NOMO-1 treated with DMSO at 0.1 percent for 48 hours (cell line): ENCODE results near the gene DBI.
A peak's percentile ranks its signal among the peaks of the same experiment; 100 is the strongest.

Experiments
- DNase-seq: peaks from one replicate; lab custom pipeline; 2025; ENCODE audit not compliant: unreplicated experiment; lab: John Stamatoyannopoulos, UW

The DBI gene

DNA sequence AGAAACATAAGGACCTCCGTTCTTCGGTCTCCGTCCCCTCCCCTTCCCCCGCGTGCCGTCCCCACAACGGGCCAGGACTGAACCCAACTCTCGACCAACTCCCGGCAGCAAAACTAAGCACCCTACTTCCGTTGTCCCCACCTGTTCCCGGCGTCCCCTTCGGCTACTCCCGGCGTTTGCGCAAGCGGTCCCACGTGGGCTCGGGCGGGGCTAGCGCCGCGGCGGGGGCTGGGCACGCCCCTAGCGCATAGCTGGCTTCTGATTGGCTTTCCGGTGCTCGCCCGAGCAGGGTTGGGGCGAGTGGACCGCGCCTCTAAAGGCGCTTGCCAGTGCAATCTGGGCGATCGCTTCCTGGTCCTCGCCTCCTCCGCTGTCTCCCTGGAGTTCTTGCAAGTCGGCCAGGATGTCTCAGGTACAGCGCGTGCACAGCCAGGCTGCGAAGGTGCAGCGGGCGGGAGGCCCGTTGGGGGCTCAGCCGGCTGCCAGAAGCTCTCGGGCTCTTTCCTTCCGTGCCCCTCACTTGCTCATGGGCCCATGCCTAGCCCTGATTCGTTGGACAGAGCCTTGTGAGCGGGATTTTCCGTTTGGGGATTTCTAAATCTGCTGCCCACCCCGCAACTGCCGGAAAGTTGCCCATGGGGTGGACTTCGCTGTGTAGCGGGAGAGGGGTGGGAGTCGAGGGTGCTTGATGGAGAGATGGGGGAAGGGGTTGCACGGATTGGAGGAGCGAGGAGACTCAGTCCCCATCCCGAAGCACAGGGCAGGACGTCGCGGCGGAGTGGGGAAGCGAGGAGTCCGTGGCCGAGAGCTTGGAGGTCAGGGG is at the start of gene DBI, which contains the start of gene C2orf76:
TSS of gene DBI (plus strand) at position 329 of the 823 bp plus-strand sequence. CDS start at position 404, 75 bp downstream.
TSS of gene C2orf76 (minus strand) at position 186 of the 823 bp plus-strand sequence. CDS start 26,875 bp downstream, outside the sequence.
- DNase-seq = peak; percentile 96

DNA sequence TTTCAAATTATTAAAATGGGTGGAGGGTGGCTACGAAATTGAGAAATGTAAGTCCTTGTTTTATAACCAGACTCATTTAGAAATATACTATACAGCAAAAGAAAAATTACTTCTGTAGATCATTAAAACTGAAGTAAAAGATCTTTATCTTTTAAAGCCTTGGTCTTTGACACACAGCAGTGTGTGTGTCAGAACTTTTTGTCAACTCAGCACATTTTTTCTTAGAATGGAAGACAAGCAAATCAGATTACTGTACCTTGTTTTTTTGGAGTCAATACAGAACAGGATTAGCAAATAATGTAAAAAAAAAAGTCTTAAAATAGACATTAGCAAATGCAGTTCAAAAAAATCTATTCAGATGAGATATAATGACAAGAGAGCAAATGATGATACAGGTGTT is 49.2 kb upstream of the DBI start:
- no peak for DNase-seq

DNA sequence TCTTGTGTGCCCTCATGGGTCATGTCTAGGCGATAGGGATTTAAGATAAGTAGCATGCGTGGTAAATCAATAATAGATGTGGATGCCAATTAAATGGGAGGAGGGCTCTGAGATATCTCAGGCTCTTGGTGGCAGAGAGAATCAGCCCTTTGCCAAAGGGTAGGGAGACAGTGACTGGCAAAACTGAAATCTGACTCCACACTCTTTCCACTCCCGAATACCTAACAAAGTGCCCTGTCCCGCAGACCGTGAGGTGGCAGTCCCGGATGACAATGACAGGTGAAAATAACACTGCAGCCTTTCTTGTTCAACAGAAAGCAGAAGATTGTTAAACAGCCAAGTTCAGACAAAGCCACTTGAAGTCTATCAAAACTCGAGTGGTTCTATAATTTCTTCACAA is 47.2 kb upstream of the DBI start:
- DNase-seq = no peak

DNA sequence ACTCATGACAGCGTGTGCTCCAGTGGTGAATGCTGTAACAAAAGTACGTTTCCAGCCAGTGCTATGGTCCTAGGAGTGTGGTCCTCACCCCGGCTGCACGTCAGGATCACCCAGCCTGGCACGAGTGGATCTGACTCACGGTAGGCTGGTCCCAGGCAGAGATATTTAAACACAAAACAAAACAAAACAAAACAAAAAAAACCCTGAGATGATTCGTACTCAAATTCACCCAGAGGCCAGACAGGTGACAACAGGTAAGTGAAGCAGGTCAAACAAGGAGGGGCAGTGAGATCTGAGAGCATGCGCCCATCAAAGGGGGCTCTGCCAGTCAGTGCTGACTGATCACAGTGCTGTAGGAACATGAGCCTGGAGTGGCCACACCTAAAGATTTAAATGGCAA is 43.3 kb upstream of the DBI start:
- DNase-seq = no peak

DNA sequence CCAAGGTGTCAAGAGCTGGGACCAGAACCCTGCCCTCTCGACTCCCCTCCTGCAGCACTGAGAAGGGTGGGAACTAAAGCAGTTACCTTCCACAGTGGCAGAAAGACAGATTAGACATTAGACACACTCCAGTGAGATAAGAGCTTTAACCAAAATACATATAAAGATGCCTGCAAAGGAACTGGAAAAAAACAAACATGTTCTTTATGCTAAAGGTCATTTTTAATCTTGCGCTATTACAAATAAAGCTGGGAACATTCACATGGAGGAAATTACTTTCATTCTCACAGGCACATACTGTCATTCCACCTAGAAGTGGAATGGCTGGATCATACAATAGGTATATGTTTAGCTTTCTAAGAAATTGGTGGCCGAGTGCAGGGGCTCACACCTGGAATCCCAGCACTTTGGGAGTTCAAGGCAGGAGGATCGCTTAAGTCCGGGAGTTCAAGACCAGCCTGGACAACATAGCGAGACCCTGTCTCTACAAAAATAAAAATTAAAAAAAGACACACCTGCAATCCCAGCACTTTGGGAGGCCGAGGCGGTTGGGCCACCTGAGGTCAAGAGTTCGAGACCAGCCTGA is 42.0 kb upstream of the DBI start:
- no peak for DNase-seq

DNA sequence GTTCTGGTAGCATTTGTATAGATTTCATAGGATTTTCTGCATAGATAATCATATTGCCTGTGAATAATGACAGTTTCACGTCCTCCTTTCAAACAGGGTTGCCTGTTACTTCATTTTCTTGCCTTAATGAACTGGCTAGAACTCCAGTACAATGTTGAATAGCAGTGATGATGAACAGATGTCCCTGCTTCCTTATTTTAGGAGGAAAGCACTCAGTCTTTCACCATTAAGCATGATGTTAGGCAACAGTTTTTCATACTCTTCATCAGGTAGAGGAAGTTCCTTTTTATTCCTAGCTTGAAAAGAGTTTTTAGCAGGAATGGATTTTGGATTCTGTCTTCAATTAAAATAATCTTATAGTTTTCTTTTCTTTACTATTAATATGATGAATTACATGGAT is 39.8 kb upstream of the DBI start:
- DNase-seq = peak; percentile 92

DNA sequence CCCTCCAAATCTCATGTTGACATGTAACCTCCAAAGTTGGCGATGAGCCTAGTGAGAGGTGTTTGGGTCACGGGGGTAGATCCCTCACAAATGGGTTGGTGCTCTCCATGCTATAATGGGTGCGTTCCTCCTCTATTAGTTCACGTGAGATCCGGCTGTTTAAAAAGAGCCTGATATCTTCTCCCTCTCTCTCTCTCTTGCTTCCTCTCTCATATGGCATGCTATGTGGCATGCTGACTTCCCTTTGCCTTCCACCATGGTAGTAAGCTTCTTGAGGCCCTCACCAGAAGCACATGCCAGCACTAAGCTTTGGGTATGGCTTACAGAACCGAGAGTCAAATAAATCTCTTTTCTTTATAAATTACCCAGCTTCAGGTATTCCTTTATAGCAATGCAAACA is 39.3 kb upstream of the DBI start:
- DNase-seq = peak; percentile 9

DNA sequence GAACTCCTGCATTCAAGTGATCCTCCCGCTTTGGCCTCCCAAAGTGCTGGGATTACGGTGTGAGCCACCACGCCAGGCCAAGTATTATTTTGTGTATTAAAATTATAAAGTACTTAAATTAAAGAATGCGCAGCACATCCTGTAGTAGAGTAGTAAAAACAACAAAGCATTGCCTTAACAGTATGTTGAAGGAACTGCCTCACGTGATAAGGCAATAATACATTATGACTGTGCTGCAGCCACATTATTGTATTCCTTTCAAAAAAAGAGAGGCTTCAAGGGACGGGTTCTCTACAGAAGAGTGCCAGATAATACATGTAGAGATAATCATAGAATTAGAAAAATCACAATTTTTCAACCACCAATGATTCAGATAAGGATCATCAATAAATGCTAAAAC is 33.8 kb upstream of the DBI start:
- no peak for DNase-seq

DNA sequence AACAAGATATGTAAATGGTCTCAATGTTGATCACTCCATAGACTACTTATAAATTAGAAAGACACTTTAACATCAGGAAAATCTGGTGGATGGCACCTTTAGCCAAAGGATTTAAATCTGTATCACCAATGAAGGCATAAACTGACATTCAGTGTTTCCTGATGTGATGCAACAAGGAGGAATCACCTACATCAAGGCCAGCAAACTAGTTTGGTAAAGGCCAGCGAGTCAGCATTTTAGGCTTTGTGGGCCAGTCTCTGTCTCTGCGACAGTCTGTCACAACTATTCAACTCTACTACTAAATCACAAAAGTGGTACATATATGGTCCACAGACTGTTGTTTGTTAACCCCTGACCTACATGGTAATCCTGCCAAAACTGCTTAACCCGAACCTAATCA is 33.4 kb upstream of the DBI start:
- peak; percentile 27 for DNase-seq

DNA sequence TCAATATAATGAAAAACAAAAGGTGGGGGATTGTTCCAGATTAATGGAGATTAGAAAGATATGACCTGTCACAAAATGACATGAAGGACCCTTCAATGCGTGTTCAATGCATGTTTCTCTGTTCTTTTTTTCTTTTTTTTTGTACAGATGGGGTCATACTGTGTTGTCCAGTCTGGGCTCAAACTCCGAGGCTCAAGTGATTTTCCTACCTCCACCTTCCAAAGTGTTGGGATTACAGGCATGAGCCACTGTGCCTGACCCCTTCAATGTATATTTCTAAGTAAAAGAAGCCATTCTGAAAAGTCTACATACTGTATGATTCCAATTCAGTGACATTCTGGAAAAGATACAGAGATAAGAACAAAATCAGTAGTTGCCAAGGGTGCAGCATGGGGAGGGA is 32.9 kb upstream of the DBI start:
- no peak for DNase-seq

DNA sequence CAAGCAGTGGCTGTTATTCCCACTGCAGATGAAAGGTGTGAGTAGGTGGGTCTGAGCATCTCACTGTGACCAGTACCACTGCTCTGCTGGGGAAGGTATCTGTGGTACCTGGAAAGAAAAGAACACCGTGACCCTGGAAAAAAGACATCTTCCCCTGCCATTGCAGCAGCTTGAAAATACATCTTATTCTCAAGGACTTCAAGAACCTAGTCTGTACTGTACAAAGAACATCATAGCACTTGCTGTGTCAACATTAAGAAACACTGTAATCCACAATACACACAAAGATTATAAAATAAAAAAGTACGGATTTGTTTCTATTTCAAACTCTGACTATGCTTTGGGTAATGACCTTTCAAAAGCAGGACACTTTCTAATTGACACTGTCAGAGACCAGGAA is 29.0 kb upstream of the DBI start:
- no peak for DNase-seq

DNA sequence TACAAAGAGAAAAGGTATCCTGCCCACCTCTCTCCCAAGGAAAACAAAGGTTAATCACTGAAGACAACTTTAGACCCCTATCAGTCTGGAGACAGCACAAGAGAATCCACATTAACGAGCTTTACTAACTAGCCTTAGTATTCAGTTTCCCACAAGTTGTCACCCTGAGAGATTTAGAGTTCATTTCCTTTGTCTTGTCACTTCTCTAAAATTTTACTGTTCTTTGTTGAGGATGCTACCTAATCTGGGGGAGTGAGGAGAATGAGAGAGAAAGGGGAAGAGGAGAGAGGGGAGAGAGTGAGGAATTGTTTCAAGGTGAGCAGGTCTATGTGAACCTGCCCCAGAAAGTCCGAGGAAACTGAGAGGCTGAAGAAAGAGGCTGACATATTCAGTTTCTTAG is 28.5 kb upstream of the DBI start:
- DNase-seq = peak; percentile 47

DNA sequence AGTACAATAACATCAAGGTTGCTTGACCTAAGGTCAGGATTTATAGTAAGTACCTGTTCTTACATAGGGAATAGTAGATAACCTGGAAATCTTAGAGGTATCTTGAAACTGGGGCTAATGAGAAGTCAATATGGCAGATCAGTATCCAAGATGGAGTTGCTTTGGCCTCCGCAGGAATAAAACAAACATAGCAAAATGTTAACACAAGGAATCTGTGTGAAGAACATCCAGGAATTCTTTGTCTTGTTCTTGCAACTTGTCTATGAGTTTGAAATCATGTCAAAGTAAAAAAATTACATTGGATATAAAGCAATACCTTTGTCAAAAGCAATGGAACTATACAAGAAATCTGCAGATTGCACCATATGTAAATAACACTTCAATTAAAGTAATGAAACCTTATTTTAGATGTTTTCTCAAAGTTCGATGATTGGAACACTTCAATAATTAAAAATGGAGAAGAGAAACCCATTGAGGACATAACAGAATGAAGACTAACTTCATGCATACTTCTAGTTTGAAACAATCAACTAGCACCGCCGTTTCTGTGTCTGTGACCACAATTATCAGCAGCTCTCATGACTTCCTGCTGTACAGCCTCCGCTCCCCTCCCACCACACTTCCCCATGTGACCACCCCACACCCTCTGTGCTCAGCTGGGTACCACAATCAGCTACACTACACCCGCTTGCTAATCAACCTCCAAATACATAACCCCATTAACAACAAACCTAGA is 27.8 kb upstream of the DBI start:
- peak; percentile 79 for DNase-seq

DNA sequence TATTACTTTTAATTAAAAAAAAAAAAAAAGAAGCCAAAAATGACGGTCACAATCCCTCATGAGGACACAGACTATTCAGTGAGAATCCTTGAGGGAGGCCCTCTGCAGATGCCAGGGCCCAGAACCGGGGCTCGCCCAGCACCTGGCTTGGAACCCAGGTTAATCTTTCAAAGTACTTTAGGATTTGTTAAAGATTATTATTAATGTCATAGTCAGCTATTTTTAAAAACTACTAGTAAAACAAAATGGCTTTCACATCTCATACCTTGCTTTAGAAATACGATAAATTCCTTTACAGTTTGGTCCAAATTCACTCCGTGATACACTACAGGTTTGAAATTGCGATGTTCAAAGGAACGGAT is 27.2 kb upstream of the DBI start:
- DNase-seq = no peak

DNA sequence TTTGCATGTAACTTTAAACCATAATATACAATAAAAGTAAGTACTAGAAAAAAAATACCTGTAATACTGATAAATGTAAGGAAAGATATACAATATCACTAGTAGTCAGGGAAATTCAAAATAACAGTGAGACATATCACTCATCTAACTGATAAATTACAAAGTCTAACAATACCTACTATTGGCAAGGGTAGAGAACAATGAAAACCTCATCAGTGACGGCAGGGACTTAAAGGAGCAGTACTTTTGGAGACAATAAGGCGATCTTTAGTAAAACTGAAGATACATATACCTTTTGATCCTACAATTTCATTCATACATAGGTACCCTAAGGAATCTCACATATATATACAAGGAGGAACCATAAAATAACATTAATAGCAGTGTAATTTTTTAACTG is 25.1 kb upstream of the DBI start:
- DNase-seq = no peak

DNA sequence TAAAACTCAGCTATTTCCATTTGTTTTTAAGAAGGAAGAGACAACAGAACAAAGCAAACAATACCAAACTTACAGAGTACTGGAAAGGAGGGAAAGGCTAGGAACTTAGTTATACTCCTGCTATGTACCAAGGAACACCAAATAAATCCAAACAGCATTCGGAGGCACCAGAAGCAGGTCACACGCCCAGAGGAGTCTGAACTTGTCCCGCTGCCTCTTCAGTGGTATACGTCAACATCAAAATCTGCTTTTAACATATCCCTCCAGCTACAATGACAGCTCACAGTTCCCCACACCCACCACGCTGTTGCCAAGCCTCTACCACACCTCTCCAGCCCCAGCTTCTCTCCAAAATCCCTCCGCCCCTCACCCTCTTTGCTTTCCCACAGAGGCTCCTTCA is 17.5 kb upstream of the DBI start:
- DNase-seq = no peak

DNA sequence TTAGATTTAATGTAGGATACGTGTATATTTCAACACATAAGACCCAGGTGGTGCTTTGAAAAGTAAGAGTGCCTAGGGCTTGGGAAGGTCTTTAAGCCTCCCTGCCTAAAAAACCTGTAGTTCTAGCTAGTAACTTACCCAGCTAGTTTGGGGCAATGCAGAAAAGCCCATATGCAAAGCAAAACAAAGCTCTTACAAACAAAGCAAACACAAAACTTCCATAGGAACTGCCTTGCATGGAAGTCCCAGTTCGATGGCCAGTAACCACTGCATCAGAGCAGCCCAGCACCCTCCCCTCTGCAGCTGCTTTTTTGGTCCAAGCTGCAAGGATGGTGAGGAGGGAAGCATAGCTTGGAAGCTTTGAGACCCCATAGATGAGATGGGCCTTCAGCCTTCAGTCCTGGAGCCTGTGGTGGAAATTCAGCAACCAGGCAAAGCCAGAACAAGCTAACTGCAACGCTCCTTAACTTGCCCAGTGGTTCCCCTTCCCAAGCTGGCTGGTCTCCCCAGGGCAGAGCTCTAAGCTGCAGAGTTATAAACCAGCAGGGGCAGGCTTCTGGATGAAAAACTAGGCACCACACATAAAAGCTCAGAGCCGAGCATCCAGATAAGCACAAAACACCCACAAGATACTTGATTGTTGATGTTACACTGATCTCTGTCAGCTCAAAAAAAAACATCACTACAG is 16.3 kb upstream of the DBI start:
- no peak for DNase-seq

DNA sequence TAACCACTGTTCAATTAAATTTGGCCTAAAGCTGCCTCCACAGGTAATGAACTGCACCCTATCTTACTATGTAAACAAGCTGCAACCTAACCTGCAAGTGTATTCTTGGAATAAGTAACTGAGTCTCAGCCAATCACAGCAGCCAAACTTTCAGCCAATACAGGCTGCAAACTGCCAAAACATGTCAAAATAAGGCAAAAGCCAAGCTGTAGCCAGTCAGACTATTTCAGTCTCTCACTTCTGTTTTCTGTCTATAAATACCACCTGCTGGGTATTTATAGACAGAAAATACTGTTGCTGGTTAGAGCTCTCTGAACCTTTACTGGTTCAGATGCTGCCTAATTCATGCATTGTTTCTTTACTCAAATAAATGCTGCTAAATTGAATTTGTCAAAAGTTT is 14.4 kb upstream of the DBI start:
- peak; percentile 85 for DNase-seq

DNA sequence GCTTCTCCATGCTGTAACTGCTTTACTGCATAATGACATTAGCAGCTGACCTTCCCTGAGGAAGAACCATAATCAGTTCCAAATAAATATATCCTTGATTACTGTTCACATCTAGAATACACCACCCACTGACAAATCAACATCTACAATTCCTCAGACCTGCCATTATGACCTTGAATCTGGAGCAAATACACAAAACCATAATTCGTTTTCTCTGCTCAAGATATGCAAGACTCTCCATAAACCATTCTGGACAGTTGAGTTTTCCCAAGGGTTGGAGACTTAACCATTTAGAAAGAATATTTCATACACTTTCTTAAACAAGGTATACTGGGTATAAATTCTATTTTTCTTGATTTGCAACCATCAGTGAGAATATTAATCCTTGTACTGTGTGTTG is 11.9 kb upstream of the DBI start:
- no peak for DNase-seq

DNA sequence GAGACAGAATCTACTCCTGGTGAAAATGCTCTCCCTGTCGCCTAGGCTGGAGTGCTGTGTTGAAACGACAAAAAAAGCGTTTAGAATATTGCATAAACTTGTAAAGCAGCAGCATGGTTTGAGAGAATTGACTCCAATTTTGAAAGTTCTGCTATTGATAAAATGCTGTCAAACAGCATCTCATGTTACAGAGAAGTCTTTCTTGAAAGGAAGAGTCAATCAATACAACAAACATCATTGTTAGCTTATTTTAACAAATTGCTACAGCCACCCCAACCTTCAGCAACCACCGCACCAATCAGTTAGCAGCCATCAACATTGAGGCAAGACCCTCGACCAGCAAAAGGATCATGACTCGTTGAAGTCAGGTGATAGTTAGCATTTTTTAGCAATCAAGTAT is 7.0 kb upstream of the DBI start:
- DNase-seq = no peak

DNA sequence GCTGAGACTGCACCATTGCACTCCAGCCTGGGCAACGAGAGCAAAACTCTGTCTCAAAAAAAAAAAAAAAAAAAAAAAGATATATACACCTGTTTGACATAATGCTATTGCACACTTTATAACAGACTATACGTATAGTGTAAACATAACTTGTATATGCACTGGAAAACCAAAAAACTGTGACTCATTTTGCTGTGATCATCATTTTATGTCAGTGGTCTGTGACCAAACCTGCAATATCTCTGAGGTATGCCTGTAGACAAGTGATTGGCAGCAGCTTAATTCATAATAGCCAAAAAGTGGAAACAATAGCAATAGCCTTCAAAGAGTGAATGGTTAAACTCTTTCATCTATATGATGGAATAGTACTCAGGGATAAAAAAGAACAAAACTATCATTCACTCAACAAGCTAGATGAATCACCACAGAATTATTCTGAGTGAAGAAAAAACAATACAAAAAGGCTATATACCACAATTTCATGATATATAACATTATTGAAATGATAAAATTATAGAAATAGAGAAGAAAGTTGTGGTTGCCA is 6.3 kb upstream of the DBI start:
- DNase-seq = no peak
